SK-N-SH treated with all-trans-retinoic acid at 6 μM for 48 hours (cell line): Measurements from ENCODE around the gene CCDC88C.

ENCODE experiments used
- ATAC-seq: fragments of 200-7000 bp; cut with Tn5 transposase; 3 replicates; pipeline ENCODE4 v1.9.1; 2020; ENCODE audit warnings: mild to moderate bottlenecking, moderate library complexity
- BACH2 ChIP-seq: fragments of 250-450 bp; sonication (Bioruptor Pico); IDR thresholded peaks from 2 replicates; pipeline ENCODE4 v1.9.0; 2021; ENCODE audit warnings: mild to moderate bottlenecking, borderline replicate concordance
- CREB5 ChIP-seq: fragments of 250-450 bp; sonication (Bioruptor Pico); IDR thresholded peaks from 2 replicates; pipeline ENCODE4 v1.5.1; 2020; ENCODE audit warnings: low read depth, mild to moderate bottlenecking, moderate library complexity
- CSDC2 ChIP-seq: fragments of 250-450 bp; sonication (Bioruptor Pico); IDR thresholded peaks from 2 replicates; pipeline ENCODE4 v1.5.0; 2020; ENCODE audit warnings: mild to moderate bottlenecking, moderate library complexity
- CSRNP3 ChIP-seq: fragments of 250-450 bp; sonication (Bioruptor Pico); IDR thresholded peaks from 2 replicates; pipeline ENCODE4 v1.5.1; 2021; ENCODE audit warnings: mild to moderate bottlenecking, moderate library complexity
- ISL1 ChIP-seq: fragments of 250-450 bp; sonication (Bioruptor Pico); IDR thresholded peaks from 2 replicates; pipeline ENCODE4 v2.1.2; 2022; ENCODE audit warnings: mild to moderate bottlenecking, moderate library complexity
- POU6F1 ChIP-seq: fragments of 250-450 bp; sonication (Bioruptor Pico); IDR thresholded peaks from 2 replicates; pipeline ENCODE4 v1.8.0; 2021; ENCODE audit warnings: low read depth, mild to moderate bottlenecking, moderate library complexity, borderline replicate concordance
- PPARA ChIP-seq: fragments of 250-450 bp; sonication (Bioruptor Pico); IDR thresholded peaks from 2 replicates; pipeline ENCODE4 v1.5.0; 2020; ENCODE audit warnings: mild to moderate bottlenecking, borderline replicate concordance
- RARB ChIP-seq: fragments of 250-450 bp; sonication (Bioruptor Pico); IDR thresholded peaks from 2 replicates; pipeline ENCODE4 v1.8.0; 2021; ENCODE audit warnings: mild to moderate bottlenecking, moderate library complexity
- SNAI2 ChIP-seq: fragments of 250-450 bp; sonication (Bioruptor Pico); IDR thresholded peaks from 2 replicates; pipeline ENCODE4 v1.5.0; 2020; ENCODE audit warnings: mild to moderate bottlenecking, moderate library complexity
- TCF4 ChIP-seq: fragments of 250-450 bp; sonication (Bioruptor Pico); IDR thresholded peaks from 2 replicates; pipeline ENCODE4 v1.8.0; 2021; ENCODE audit warnings: mild to moderate bottlenecking, moderate library complexity, borderline replicate concordance
- TOX ChIP-seq: fragments of 250-450 bp; sonication (Bioruptor Pico); IDR thresholded peaks from 2 replicates; pipeline ENCODE4 v1.8.0; 2021; ENCODE audit warnings: mild to moderate bottlenecking, moderate library complexity, borderline replicate concordance
- TSHZ2 ChIP-seq: fragments of 250-450 bp; sonication (Bioruptor Pico); IDR thresholded peaks from 2 replicates; pipeline ENCODE4 v1.5.0; 2020; ENCODE audit warnings: mild to moderate bottlenecking, moderate library complexity
- ZFP30 ChIP-seq: fragments of 450-650 bp; formaldehyde crosslinking; IDR thresholded peaks from 2 replicates; pipeline ENCODE4 v1.5.0; 2022; ENCODE audit warnings: mild to moderate bottlenecking, moderate library complexity
- ZNF565 ChIP-seq: fragments of 450-650 bp; formaldehyde crosslinking; conservative IDR thresholded peaks from 2 replicates; pipeline ENCODE4 v1.5.0; 2020; ENCODE audit warnings: low read depth, mild to moderate bottlenecking, moderate library complexity
- ZNF70 ChIP-seq: fragments of 450-650 bp; formaldehyde crosslinking; IDR thresholded peaks from 2 replicates; pipeline ENCODE4 v1.5.0; 2020; ENCODE audit warnings: mild to moderate bottlenecking, moderate library complexity
- ZNF8 ChIP-seq: fragments of 450-650 bp; formaldehyde crosslinking; IDR thresholded peaks from 2 replicates; pipeline ENCODE4 v1.5.0; 2020; ENCODE audit warnings: mild to moderate bottlenecking, moderate library complexity

Gene CCDC88C

GRCh38 chr14:91417120-91417982 lies at the start of gene CCDC88C:
Gene CCDC88C (minus strand): TSS chr14:91417820. CDS start chr14:91417690, 130 bp downstream.
- TF ChIP-seq ISL1 (CRISPR knock-in tag) (no peak), SNAI2 (peak; percentile 29; the same call in 1 of the 2 replicates), ZNF8 (no peak), CSRNP3 (no peak), TSHZ2 (CRISPR knock-in tag) (no peak), ZFP30 (CRISPR knock-in tag) (no peak)
- ATAC-seq = peak; percentile 44

GRCh38 chr14:91466192-91466591 lies 48.6 kb upstream of the CCDC88C start:
- no peak for ATAC-seq
- TF ChIP-seq ZNF565 (CRISPR knock-in tag) (no peak), CSDC2 (CRISPR knock-in tag) (no peak), TCF4 (CRISPR knock-in tag) (no peak), PPARA (CRISPR knock-in tag) (no peak), TSHZ2 (CRISPR knock-in tag) (no peak), CSRNP3 (no peak), SNAI2 (no peak), TOX (CRISPR knock-in tag) (no peak), POU6F1 (no peak), BACH2 (CRISPR knock-in tag) (no peak), RARB (no peak), ISL1 (CRISPR knock-in tag) (no peak), ZNF70 (CRISPR knock-in tag) (no peak), CREB5 (CRISPR knock-in tag) (no peak)
